Measurements from ENCODE around the gene MT1A.

Gene MT1A

GRCh38 chr16:56630134-56630533 is 8.3 kb upstream of the MT1A start:
- in situ Hi-C loops (cut with MboI; ENCODE audit: low sequenced_read_pairs), result no loop called here

- in situ Hi-C loops (cut with MboI; ENCODE audit: low sequenced_read_pairs), result no loop called here
Measured at GRCh38 chr16:56631197-56631596, 7.3 kb upstream of the MT1A start.

GRCh38 chr16:56631832-56632155 is 6.7 kb upstream of the MT1A start:
- in situ Hi-C loops (cut with MboI; ENCODE audit: low sequenced_read_pairs), result no loop called here

GRCh38 chr16:56632156-56632847 is 6.2 kb upstream of the MT1A start, which contains the start of gene MT1M:
Gene MT1M, plus strand, starts transcription at chr16:56632659. Its CDS starts 73 bp downstream, at chr16:56632732.
- in situ Hi-C loops (cut with MboI; ENCODE audit: low sequenced_read_pairs), result no loop called here

GRCh38 chr16:56632848-56633365 is 5.6 kb upstream of the MT1A start:
- in situ Hi-C loops (cut with MboI; ENCODE audit: low sequenced_read_pairs), result no loop called here

GRCh38 chr16:56633535-56633934 is 4.9 kb upstream of the MT1A start:
- in situ Hi-C loops (cut with MboI; ENCODE audit: low sequenced_read_pairs), result no loop called here

- in situ Hi-C loops (cut with MboI; ENCODE audit: low sequenced_read_pairs), result no loop called here
Measured at GRCh38 chr16:56634715-56635440, 3.6 kb upstream of the MT1A start.

- in situ Hi-C loops (cut with MboI; ENCODE audit: low sequenced_read_pairs), result no loop called here
Measured at GRCh38 chr16:56635441-56635967, 3.0 kb upstream of the MT1A start.

GRCh38 chr16:56636616-56637413 is 1.7 kb upstream of the MT1A start:
- in situ Hi-C loops (cut with MboI; ENCODE audit: low sequenced_read_pairs), result no loop called here

GRCh38 chr16:56639045-56639444 is 579 bp downstream of the MT1A start:
- in situ Hi-C loops (cut with MboI; ENCODE audit: low sequenced_read_pairs), result no loop called here

GRCh38 chr16:56640076-56640475 is 1.6 kb downstream of the MT1A start:
- in situ Hi-C loops (cut with MboI; ENCODE audit: low sequenced_read_pairs), result no loop called here

GRCh38 chr16:56641166-56641565 is 2.7 kb downstream of the MT1A start:
- in situ Hi-C loops (cut with MboI; ENCODE audit: low sequenced_read_pairs), result no loop called here

- in situ Hi-C loops (cut with MboI; ENCODE audit: low sequenced_read_pairs), result no loop called here
Measured at GRCh38 chr16:56643080-56643778, 4.8 kb downstream of the MT1A start.

- in situ Hi-C loops (cut with MboI; ENCODE audit: low sequenced_read_pairs), result no loop called here
Measured at GRCh38 chr16:56643833-56644232, 5.4 kb downstream of the MT1A start.

GRCh38 chr16:56645311-56645710 is 6.8 kb downstream of the MT1A start:
- in situ Hi-C loops (cut with MboI; ENCODE audit: low sequenced_read_pairs), result no loop called here

- in situ Hi-C loops (cut with MboI; ENCODE audit: low sequenced_read_pairs), result no loop called here
Measured at GRCh38 chr16:56645838-56646237, 7.4 kb downstream of the MT1A start.

GRCh38 chr16:56647641-56648431 is 9.4 kb downstream of the MT1A start:
- in situ Hi-C loops (cut with MboI; ENCODE audit: low sequenced_read_pairs), result no loop called here

- in situ Hi-C loops (cut with MboI; ENCODE audit: low sequenced_read_pairs), result no loop called here
Measured at GRCh38 chr16:56649271-56649670, 10.8 kb downstream of the MT1A start.

GRCh38 chr16:56649820-56650219 is 11.4 kb downstream of the MT1A start:
- in situ Hi-C loops (cut with MboI; ENCODE audit: low sequenced_read_pairs), result no loop called here

- in situ Hi-C loops (cut with MboI; ENCODE audit: low sequenced_read_pairs), result no loop called here
Measured at GRCh38 chr16:56651586-56651985, 13.1 kb downstream of the MT1A start, which contains the start of gene MT1B. Gene MT1B, plus strand, starts transcription at chr16:56651886. Its CDS starts 68 bp downstream, at chr16:56651954.
